ENCODE measurements around the gene TOPAZ1. TPM values are rescaled to one million over a fixed set of nuclear protein-coding genes. Genes with fewer than 3 reads are reported as not detected.

The TOPAZ1 gene
- total and polyA plus RNA-seq, 8 donors: not detected

GRCh38 chr3:44329946-44330345 lies 88.3 kb downstream of the TOPAZ1 start:
- H3K27ac ChIP-seq: no peak overlapping the region
- no peak overlapping the region for H3K4me3 ChIP-seq
- TF ChIP-seq POLR2AphosphoS5 (IDR thresholded peaks at IDR 0.05) (no peak), EP300 (IDR thresholded peaks at IDR 0.05) (no peak), POLR2A (IDR thresholded peaks at IDR 0.05) (no peak)
- TF ChIP-seq, protein P1, sequence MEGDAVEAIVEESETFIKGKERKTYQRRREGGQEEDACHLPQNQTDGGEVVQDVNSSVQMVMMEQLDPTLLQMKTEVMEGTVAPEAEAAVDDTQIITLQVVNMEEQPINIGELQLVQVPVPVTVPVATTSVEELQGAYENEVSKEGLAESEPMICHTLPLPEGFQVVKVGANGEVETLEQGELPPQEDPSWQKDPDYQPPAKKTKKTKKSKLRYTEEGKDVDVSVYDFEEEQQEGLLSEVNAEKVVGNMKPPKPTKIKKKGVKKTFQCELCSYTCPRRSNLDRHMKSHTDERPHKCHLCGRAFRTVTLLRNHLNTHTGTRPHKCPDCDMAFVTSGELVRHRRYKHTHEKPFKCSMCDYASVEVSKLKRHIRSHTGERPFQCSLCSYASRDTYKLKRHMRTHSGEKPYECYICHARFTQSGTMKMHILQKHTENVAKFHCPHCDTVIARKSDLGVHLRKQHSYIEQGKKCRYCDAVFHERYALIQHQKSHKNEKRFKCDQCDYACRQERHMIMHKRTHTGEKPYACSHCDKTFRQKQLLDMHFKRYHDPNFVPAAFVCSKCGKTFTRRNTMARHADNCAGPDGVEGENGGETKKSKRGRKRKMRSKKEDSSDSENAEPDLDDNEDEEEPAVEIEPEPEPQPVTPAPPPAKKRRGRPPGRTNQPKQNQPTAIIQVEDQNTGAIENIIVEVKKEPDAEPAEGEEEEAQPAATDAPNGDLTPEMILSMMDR (IDR thresholded peaks at IDR 0.05): no peak
- H3K4me1 ChIP-seq: no peaks in the 10 kb centered on the region
- intact Hi-C loops (cut with DNase I; ENCODE audit: low total_unique reads): no loop called here
- no peaks in the 10 kb centered on the region for H3K9me3 ChIP-seq
- H3K27me3 ChIP-seq: no peaks in the 10 kb centered on the region
- no peaks in the 10 kb centered on the region for H3K36me3 ChIP-seq
- no peak for DNase-seq

DNA sequence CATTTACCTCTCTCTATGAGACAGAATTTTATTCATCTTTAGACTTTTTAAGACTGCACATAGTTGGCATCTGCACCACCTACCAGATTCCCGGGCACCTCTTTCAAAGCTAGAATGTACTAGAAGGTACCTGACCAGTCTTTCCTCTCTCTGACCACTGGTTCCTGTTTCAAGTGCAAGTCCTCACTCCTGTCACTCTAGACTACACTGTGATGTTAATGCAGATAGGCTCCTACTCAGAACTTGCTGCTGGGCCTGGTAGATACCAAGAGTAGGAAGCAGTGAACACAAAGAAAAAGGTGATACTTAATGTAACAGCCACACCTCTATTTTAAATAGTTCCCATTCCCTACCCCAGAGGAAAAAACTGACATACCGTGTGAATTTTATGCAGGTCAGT lies 88.8 kb downstream of the TOPAZ1 start:
- H3K4me3 ChIP-seq: no peak overlapping the region
- DNase-seq: no peak
- no peaks in the 10 kb centered on the region for H3K4me1 ChIP-seq
- WGBS, 5 donors: 70 to 77% (median 72%) methylated on average over 2 of the region's 2 CpGs
- no peak overlapping the region for H3K27ac ChIP-seq
- no peaks in the 10 kb centered on the region for H3K9me3 ChIP-seq
- no peaks in the 10 kb centered on the region for H3K27me3 ChIP-seq
- intact Hi-C loops (cut with DNase I; ENCODE audit: low total_unique reads): no loop called here
- TF ChIP-seq EP300 (IDR thresholded peaks at IDR 0.05) (no peak), POLR2A (IDR thresholded peaks at IDR 0.05) (no peak), POLR2AphosphoS5 (IDR thresholded peaks at IDR 0.05) (no peak)
- TF ChIP-seq, protein P1 (IDR thresholded peaks at IDR 0.05): no peak
- H3K36me3 ChIP-seq: no peaks in the 10 kb centered on the region

DNA sequence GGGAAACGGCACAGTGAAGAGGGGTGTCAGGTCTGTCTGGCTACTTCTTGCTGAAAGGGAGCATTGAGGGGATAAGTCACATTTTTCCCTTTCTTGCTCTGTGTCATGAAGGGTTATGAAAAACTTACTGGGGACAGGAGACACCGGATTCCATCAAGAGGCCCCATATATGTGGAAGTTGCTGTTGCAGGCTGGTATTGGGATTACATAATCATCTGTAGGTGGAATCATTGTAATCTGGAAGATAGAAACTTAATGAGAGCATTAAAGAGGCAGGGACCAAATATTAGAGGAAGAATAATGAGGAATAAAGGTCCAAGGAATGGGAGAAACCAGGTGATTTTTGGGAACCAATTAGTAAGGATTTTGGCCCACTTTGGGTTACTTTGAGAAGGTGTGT lies 92.6 kb downstream of the TOPAZ1 start:
- intact Hi-C loops (cut with DNase I; ENCODE audit: low total_unique reads): no loop called here
- no peak overlapping the region for H3K4me3 ChIP-seq
- peaks cover 1 to 12% (median 6%) of the 10 kb centered on the region in 4 donors for H3K4me1 ChIP-seq
- no peak for TF ChIP-seq EP300 (IDR thresholded peaks at IDR 0.05)
- TF ChIP-seq, protein P1 (IDR thresholded peaks at IDR 0.05): no peak
- no peak for TF ChIP-seq POLR2AphosphoS5 (IDR thresholded peaks at IDR 0.05)
- no peak for TF ChIP-seq POLR2A (IDR thresholded peaks at IDR 0.05)
- no peak for DNase-seq
- H3K36me3 ChIP-seq: no peaks in the 10 kb centered on the region
- no peaks in the 10 kb centered on the region for H3K27me3 ChIP-seq
- WGBS, 5 donors: 75 to 88% (median 84%) methylated on average over 2 of the region's 2 CpGs
- H3K27ac ChIP-seq: no peak overlapping the region
- no peaks in the 10 kb centered on the region for H3K9me3 ChIP-seq

- peak overlapping the region; percentile 58 to 78 (median 68) for H3K4me3 ChIP-seq
- H3K9me3 ChIP-seq: no peaks in the 10 kb centered on the region
- H3K27ac ChIP-seq: peak overlapping the region in 4 of 5 donors; percentile 94 to 99 (median 95)
- intact Hi-C loops (cut with DNase I; ENCODE audit: low total_unique reads): no loop called here
- 48 to 72% (median 59%) methylated on average over 5 of the region's 5 CpGs for WGBS, 5 donors
- peak in 1 of 2 donors; percentile 41 for DNase-seq
- peaks cover 11 to 42% (median 24%) of the 10 kb centered on the region in 4 donors for H3K4me1 ChIP-seq
- TF ChIP-seq POLR2A (IDR thresholded peaks at IDR 0.05) (no peak), EP300 (IDR thresholded peaks at IDR 0.05) (no peak), POLR2AphosphoS5 (IDR thresholded peaks at IDR 0.05) (no peak)
- TF ChIP-seq, protein P1 (IDR thresholded peaks at IDR 0.05): peak in 1 of 7 experiments; percentile 5
- H3K36me3 ChIP-seq: no peaks in the 10 kb centered on the region
- H3K27me3 ChIP-seq: no peaks in the 10 kb centered on the region
These were observed 95.6 kb downstream of the TOPAZ1 start for GRCh38 chr3:44337248-44337785.

All from stomach (tissue), 9 donors.